H1 (cell line): ENCODE measurements around the gene SRGAP3. TPM values are rescaled to one million over a fixed set of nuclear protein-coding genes. Genes with fewer than 3 reads are reported as not detected.

Experiments
- CTCF ChIA-PET: fragments of 300-600 bp; sonication (Branson Sonifier 250); formaldehyde crosslinking; loops from one replicate; lab custom pipeline; 2021; ENCODE audit not compliant: partially characterized antibody; lab: Charles Lee
- POLR2A ChIA-PET: fragments of 300-600 bp; sonication (Branson Sonifier 250); formaldehyde crosslinking; loops from one replicate; lab custom pipeline; 2021; ENCODE audit warnings: inconsistent platforms; ENCODE audit not compliant: partially characterized antibody; lab: Charles Lee
- DNase-seq, 2 experiments: peaks; one replicate each; pipeline versions ENCODE4 v3.0.0 to v3.0.0-alpha.2; 2010 to 2022; ENCODE audit warnings: low spot score in 2 of 2, low read depth in 1 of 2, mixed read lengths in 1 of 2
- FAIRE-seq: peaks from 2 replicates; lab custom pipeline; 2011; peaks lifted over from hg19 to GRCh38; lab: Jason Lieb, UNC
- H2AFZ ChIP-seq: 2 replicates; pipeline ENCODE4 v1.8.1; 2012; ENCODE audit warnings: low read length, inconsistent platforms
- H2AK5ac ChIP-seq: 2 replicates; pipeline ENCODE4 v1.6.1; 2013; ENCODE audit warnings: low read depth, low read length
- H2BK120ac ChIP-seq: replicated peaks from 2 replicates; pipeline ENCODE3; 2013; ENCODE audit warnings: low read depth, low read length, inconsistent platforms
- H2BK12ac ChIP-seq: 2 replicates; pipeline ENCODE4 v1.6.1; 2013; ENCODE audit warnings: low read depth, low read length
- H2BK15ac ChIP-seq: 2 replicates; pipeline ENCODE4 v1.6.1; 2013; ENCODE audit warnings: low read length
- H2BK20ac ChIP-seq: 2 replicates; pipeline ENCODE4 v1.6.1; 2013; ENCODE audit warnings: low read length
- H2BK5ac ChIP-seq: 2 replicates; pipeline ENCODE4 v1.6.1; 2013; ENCODE audit warnings: low read depth, low read length
- H3K14ac ChIP-seq: 2 replicates; pipeline ENCODE4 v1.6.1; 2013; ENCODE audit warnings: inconsistent platforms; ENCODE audit not compliant: insufficient read length
- H3K18ac ChIP-seq: 2 replicates; pipeline ENCODE4 v1.6.1; 2013; ENCODE audit warnings: low read length; ENCODE audit errors: extremely low read depth
- H3K23ac ChIP-seq: 2 replicates; pipeline ENCODE4 v1.6.1; 2013; ENCODE audit warnings: inconsistent platforms; ENCODE audit not compliant: insufficient read length
- H3K23me2 ChIP-seq: 2 replicates; pipeline ENCODE4 v1.6.1; 2013; ENCODE audit warnings: low read depth, low read length
- H3K27ac ChIP-seq: 2 replicates; pipeline ENCODE4 v1.6.1; 2011; ENCODE audit warnings: low read depth, low read length, inconsistent platforms
- H3K27me3 ChIP-seq, 4 experiments: replicated peaks in 1 of 4; 1 replicate in 1 of 4; 2 replicates in 3 of 4; pipeline versions ENCODE4 v1.6.1 to v1.8.1; 2011 to 2013; ENCODE audit warnings: low read length in 3 of 4, mild to moderate bottlenecking in 3 of 4, inconsistent platforms in 2 of 4, mixed read lengths in 2 of 4, moderate library complexity in 1 of 4; ENCODE audit not compliant: control insufficient read depth in 3 of 4, insufficient read depth in 3 of 4; ENCODE audit errors: extremely low read depth in 1 of 4
- H3K36me3 ChIP-seq, 4 experiments: 2 replicates each; pipeline versions ENCODE4 v1.6.1 to v1.8.1; 2011 to 2013; ENCODE audit warnings: mild to moderate bottlenecking in 4 of 4, low read length in 3 of 4, moderate library complexity in 2 of 4, control low read depth in 1 of 4, inconsistent platforms in 1 of 4; ENCODE audit not compliant: insufficient read depth in 4 of 4, control insufficient read depth in 2 of 4
- H3K4ac ChIP-seq: replicated peaks from 2 replicates; pipeline ENCODE3; 2013; ENCODE audit warnings: low read length, low read depth, mixed read lengths, inconsistent platforms; ENCODE audit not compliant: insufficient read length
- H3K4me1 ChIP-seq, 4 experiments: replicated peaks in 1 of 4; 1 replicate in 1 of 4; 2 replicates in 3 of 4; pipeline versions ENCODE4 v1.6.1 to v1.8.1; 2011 to 2013; ENCODE audit warnings: low read length in 3 of 4, inconsistent platforms in 2 of 4, mixed read lengths in 1 of 4; ENCODE audit not compliant: insufficient read depth in 4 of 4, control insufficient read depth in 3 of 4
- H3K4me2 ChIP-seq, 2 experiments: 2 replicates each; pipeline versions ENCODE4 v1.6.1 to v1.8.1; 2011 to 2013; ENCODE audit warnings: low read depth in 2 of 2, low read length in 2 of 2, control low read depth in 1 of 2, inconsistent platforms in 1 of 2, mild to moderate bottlenecking in 1 of 2; ENCODE audit not compliant: insufficient read depth in 1 of 2
- H3K4me3 ChIP-seq, 4 experiments: fragments of 200-600, 300-600 bp in 1 of 4; sonication (generic), shearing (Covaris generic), sonication (Bioruptor Twin) in 1 of 4; 2 replicates each; pipeline versions ENCODE4 v1.5.1 to v1.8.1; 2011 to 2016; ENCODE audit warnings: low read length in 4 of 4, low read depth in 3 of 4, control low read depth in 2 of 4, inconsistent platforms in 2 of 4, mild to moderate bottlenecking in 2 of 4, mixed read lengths in 1 of 4, moderate library complexity in 1 of 4; ENCODE audit not compliant: insufficient read depth in 2 of 4; ENCODE audit errors: extremely low read depth in 1 of 4
- H3K56ac ChIP-seq: replicated peaks from 2 replicates; pipeline ENCODE3; 2013; ENCODE audit warnings: low read depth, mild to moderate bottlenecking, mixed read lengths, low read length, inconsistent platforms; ENCODE audit not compliant: insufficient read length
- H3K79me1 ChIP-seq: 2 replicates; pipeline ENCODE4 v1.6.1; 2013; ENCODE audit warnings: low read depth, low read length, control low read depth
- H3K79me2 ChIP-seq, 2 experiments: 2 replicates each; pipeline versions ENCODE4 v1.6.1 to v1.8.1; 2012 to 2013; ENCODE audit warnings: low read length in 2 of 2, mild to moderate bottlenecking in 2 of 2, inconsistent platforms in 1 of 2; ENCODE audit not compliant: insufficient read depth in 2 of 2, control insufficient read depth in 1 of 2
- H3K9ac ChIP-seq, 4 experiments: replicated peaks in 1 of 4; 1 replicate in 1 of 4; 2 replicates in 3 of 4; pipeline versions ENCODE4 v1.6.1 to v1.8.1; 2011 to 2013; ENCODE audit warnings: low read depth in 3 of 4, low read length in 3 of 4, control low read depth in 2 of 4, mild to moderate bottlenecking in 2 of 4, moderate library complexity in 2 of 4, inconsistent platforms in 1 of 4; ENCODE audit errors: extremely low read depth in 1 of 4
- H3K9me3 ChIP-seq, 2 experiments: 2 replicates each; pipeline versions ENCODE4 v1.6.1 to v1.8.1; 2012 to 2013; ENCODE audit warnings: mild to moderate bottlenecking in 2 of 2, moderate library complexity in 2 of 2, control low read depth in 1 of 2, inconsistent platforms in 1 of 2, low read depth in 1 of 2, low read length in 1 of 2, mixed read lengths in 1 of 2; ENCODE audit not compliant: insufficient read depth in 2 of 2
- H4K20me1 ChIP-seq, 2 experiments: replicated peaks in 1 of 2; 2 replicates each; pipeline versions ENCODE3 to v1.8.1; 2011 to 2013; ENCODE audit warnings: inconsistent platforms in 2 of 2, low read length in 2 of 2, mild to moderate bottlenecking in 1 of 2; ENCODE audit not compliant: insufficient read depth in 2 of 2, control insufficient read depth in 1 of 2
- H4K5ac ChIP-seq: 2 replicates; pipeline ENCODE4 v1.6.1; 2013; ENCODE audit warnings: low read length, low read depth, mixed read lengths, inconsistent platforms; ENCODE audit not compliant: insufficient read length
- H4K8ac ChIP-seq: 2 replicates; pipeline ENCODE4 v1.8.0; 2013; ENCODE audit warnings: mild to moderate bottlenecking, moderate library complexity, low read length, inconsistent platforms; ENCODE audit not compliant: insufficient read depth; ENCODE audit errors: extremely low read depth
- H4K91ac ChIP-seq: replicated peaks from 2 replicates; pipeline ENCODE3; 2013; ENCODE audit warnings: low read length, mixed read lengths, inconsistent platforms; ENCODE audit not compliant: insufficient read length
- ASH2L ChIP-seq: fragments of 200-600, 300-600 bp; sonication (generic); IDR thresholded peaks from one replicate; pipeline ENCODE4 v1.7.1; 2017; ENCODE audit warnings: low read length
- BRCA1 ChIP-seq: IDR thresholded peaks from 2 replicates; pipeline ENCODE4 v1.6.1; 2012; ENCODE audit warnings: low read depth, low read length, improper control_type of control experiment
- GABPA ChIP-seq: IDR thresholded peaks from 2 replicates; pipeline ENCODE4 v1.6.1; 2011; ENCODE audit warnings: mild to moderate bottlenecking, low read length, moderate library complexity, borderline replicate concordance; ENCODE audit not compliant: insufficient read depth
- GTF2F1 ChIP-seq: IDR thresholded peaks from 2 replicates; pipeline ENCODE4 v1.6.1; 2012; ENCODE audit warnings: low read depth, low read length, improper control_type of control experiment, borderline replicate concordance
- JUND ChIP-seq: IDR thresholded peaks from 2 replicates; pipeline ENCODE4 v1.6.1; 2011; ENCODE audit warnings: mild to moderate bottlenecking, improper control_type of control experiment, low read length
- SIN3A ChIP-seq, 2 experiments: IDR thresholded peaks in 1 of 2; conservative IDR thresholded peaks in 1 of 2; 2 replicates each; pipeline ENCODE4 v1.6.1; 2011 to 2012; ENCODE audit warnings: low read length in 2 of 2, improper control_type of control experiment in 1 of 2, low read depth in 1 of 2, mild to moderate bottlenecking in 1 of 2
- TCF12 ChIP-seq: IDR thresholded peaks from 2 replicates; pipeline ENCODE4 v1.6.1; 2011; ENCODE audit warnings: low read depth, mild to moderate bottlenecking, low read length
- whole genome bisulfite sequencing, 2 experiments: shearing (Covaris generic) in 1 of 2; methylation state at CpG; one replicate each; pipeline versions ENCODE4 v1.1.6 to v1.1.7; 2013 to 2015; ENCODE audit warnings: low lambda C conversion rate in 2 of 2, mixed read lengths in 2 of 2, inconsistent platforms in 1 of 2, low coverage in 1 of 2, missing lambda C conversion rate in 1 of 2; ENCODE audit not compliant: insufficient replicate concordance in 2 of 2, insufficient coverage in 1 of 2, insufficient read length in 1 of 2; ENCODE audit errors: extremely low coverage in 1 of 2, missing lambda C conversion rate in 1 of 2; 5-methylcytosine and 5-hydroxymethylcytosine counted together
- polyA plus RNA-seq, 7 experiments: library from polyadenylated mRNA; depleted of rRNA in 3 of 7; stranded (reverse) in 5 of 7; unstranded in 2 of 7; fragments of >200 nt in 5 of 7; fragments of 200-250 nt in 2 of 7; gene quantifications; 1 replicate in 5 of 7; 2 replicates in 1 of 7; 4 replicates in 1 of 7; pipeline versions ENCODE4 v1.2.1 to v1.2.3, GENCODE V29; 2011 to 2013; ENCODE audit warnings: missing spikeins in 2 of 7, mixed read lengths in 2 of 7
- total RNA-seq: library from RNA; stranded (reverse); fragmentation: NEBNext Ultra II Directional; extraction: Animal tissue kit (Norgen Biotek cat#: 25700); gene quantifications from 2 replicates; pipeline ENCODE4 v1.2.1, GENCODE V29; 2021

The SRGAP3 gene
- total and polyA plus RNA-seq, 2 of the 8 experiments (the other 6 are each of a cell fraction or from before 2014, with no cell fraction given) = 5.8 to 11.4 TPM

DNA sequence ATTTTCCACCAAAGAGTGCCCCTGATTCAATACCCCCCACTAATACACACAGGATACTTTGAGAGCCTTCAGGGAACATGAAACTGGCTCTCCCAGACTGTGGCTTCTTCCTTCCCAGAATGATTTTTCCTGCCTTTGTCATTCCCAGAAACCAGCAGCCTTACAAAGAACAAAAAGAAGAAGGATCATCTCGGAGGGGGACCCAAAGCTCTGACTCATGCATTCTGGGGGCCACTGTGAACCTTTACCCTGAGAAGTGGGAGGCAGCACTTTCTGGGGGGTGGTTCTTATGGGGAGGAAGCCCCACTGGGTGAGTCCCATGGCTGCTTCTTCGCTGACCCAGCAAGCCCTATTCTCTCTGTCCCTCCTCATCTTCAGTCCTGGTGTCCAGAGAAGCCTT is 241.5 kb downstream of the SRGAP3 start:
- Histone ChIP-seq H3K4me1 (peaks cover 1 to 4% (median 2%) of the 10 kb centered on the region in 4 experiments; a peak in 4 of 7 replicates), H2AK5ac (no peak overlapping the region), H2BK20ac (no peak overlapping the region; the same call in 1 of the 2 replicates), H3K27ac (no peak overlapping the region), H3K4me2 (peak overlapping the region; percentile 10 to 23; a peak in 2 of 4 replicates), H4K5ac (peak overlapping the region; percentile 32), H3K56ac (no peak overlapping the region), H3K36me3 (no peaks in the 10 kb centered on the region; a peak in 1 of 8 replicates), H2BK12ac (no peak overlapping the region), H4K8ac (no peak overlapping the region), H3K79me1 (no peaks in the 10 kb centered on the region), H3K4ac (no peak overlapping the region), H3K9me3 (no peaks in the 10 kb centered on the region), H2BK5ac (no peak overlapping the region), H2BK15ac (no peak overlapping the region), H2AFZ (no peak overlapping the region), H3K14ac (no peak overlapping the region), H3K9ac (no peak overlapping the region), H4K91ac (no peak overlapping the region), H3K4me3 (no peak overlapping the region), H3K23me2 (no peaks in the 10 kb centered on the region), H3K79me2 (no peaks in the 10 kb centered on the region), H3K18ac (no peak overlapping the region), H3K27me3 (no peaks in the 10 kb centered on the region), H3K23ac (no peak overlapping the region), H2BK120ac (no peak overlapping the region), H4K20me1 (no peaks in the 10 kb centered on the region)
- FAIRE-seq (no peak), DNase-seq (no peak)
- CTCF ChIA-PET = interaction anchor here (0.9 to 2.5 kb wide), 8 partner anchors 9 to 296 kb away, joined by 3 to 16 read pairs (median 7); no protein-coding TSS in a partner anchor
- WGBS, 2 experiments = 61% methylated on average over 2 of the region's 2 CpGs; no CpG with 5 or more reads in 1 of the 2 experiments
- no peak for TF ChIP-seq GTF2F1
- TF ChIP-seq BRCA1 = no peak
- no peak for TF ChIP-seq ASH2L
- peak; percentile 73 for TF ChIP-seq JUND
- TF ChIP-seq TCF12 = no peak
- no peak for TF ChIP-seq GABPA
- no peak for TF ChIP-seq SIN3A (conservative IDR thresholded peaks at IDR 0.05 in 1 of 2, IDR thresholded peaks at IDR 0.05 in 1 of 2; ENCODE audit: low read depth in 1 of 2, low read length in 2 of 2)
- POLR2A ChIA-PET = interaction anchor here (0.6 kb wide), 1 partner anchor 13 kb away, joined by 3 read pairs; no protein-coding TSS in a partner anchor
